H1 (cell line): ENCODE measurements around the gene PID1. TPM values are rescaled to one million over a fixed set of nuclear protein-coding genes. Genes with fewer than 3 reads are reported as not detected.

Experiments used
- CTCF ChIA-PET: fragments of 300-600 bp; sonication (Branson Sonifier 250); formaldehyde crosslinking; loops from one replicate; lab custom pipeline; 2021; ENCODE audit not compliant: partially characterized antibody; lab: Charles Lee
- POLR2A ChIA-PET: fragments of 300-600 bp; sonication (Branson Sonifier 250); formaldehyde crosslinking; loops from one replicate; lab custom pipeline; 2021; ENCODE audit warnings: inconsistent platforms; ENCODE audit not compliant: partially characterized antibody; lab: Charles Lee
- DNase-seq, 2 experiments: peaks; one replicate each; pipeline versions ENCODE4 v3.0.0 to v3.0.0-alpha.2; 2010 to 2022; ENCODE audit warnings: low spot score in 2 of 2, low read depth in 1 of 2, mixed read lengths in 1 of 2
- FAIRE-seq: peaks from 2 replicates; lab custom pipeline; 2011; peaks lifted over from hg19 to GRCh38; lab: Jason Lieb, UNC
- H2AFZ ChIP-seq: 2 replicates; pipeline ENCODE4 v1.8.1; 2012; ENCODE audit warnings: low read length, inconsistent platforms
- H2AK5ac ChIP-seq: 2 replicates; pipeline ENCODE4 v1.6.1; 2013; ENCODE audit warnings: low read depth, low read length
- H2BK120ac ChIP-seq: replicated peaks from 2 replicates; pipeline ENCODE3; 2013; ENCODE audit warnings: low read depth, low read length, inconsistent platforms
- H2BK12ac ChIP-seq: 2 replicates; pipeline ENCODE4 v1.6.1; 2013; ENCODE audit warnings: low read depth, low read length
- H2BK15ac ChIP-seq: 2 replicates; pipeline ENCODE4 v1.6.1; 2013; ENCODE audit warnings: low read length
- H2BK20ac ChIP-seq: 2 replicates; pipeline ENCODE4 v1.6.1; 2013; ENCODE audit warnings: low read length
- H2BK5ac ChIP-seq: 2 replicates; pipeline ENCODE4 v1.6.1; 2013; ENCODE audit warnings: low read depth, low read length
- H3K14ac ChIP-seq: 2 replicates; pipeline ENCODE4 v1.6.1; 2013; ENCODE audit warnings: inconsistent platforms; ENCODE audit not compliant: insufficient read length
- H3K18ac ChIP-seq: 2 replicates; pipeline ENCODE4 v1.6.1; 2013; ENCODE audit warnings: low read length; ENCODE audit errors: extremely low read depth
- H3K23ac ChIP-seq: 2 replicates; pipeline ENCODE4 v1.6.1; 2013; ENCODE audit warnings: inconsistent platforms; ENCODE audit not compliant: insufficient read length
- H3K23me2 ChIP-seq: 2 replicates; pipeline ENCODE4 v1.6.1; 2013; ENCODE audit warnings: low read depth, low read length
- H3K27ac ChIP-seq: 2 replicates; pipeline ENCODE4 v1.6.1; 2011; ENCODE audit warnings: low read depth, low read length, inconsistent platforms
- H3K27me3 ChIP-seq, 4 experiments: replicated peaks in 1 of 4; 1 replicate in 1 of 4; 2 replicates in 3 of 4; pipeline versions ENCODE4 v1.6.1 to v1.8.1; 2011 to 2013; ENCODE audit warnings: low read length in 3 of 4, mild to moderate bottlenecking in 3 of 4, inconsistent platforms in 2 of 4, mixed read lengths in 2 of 4, moderate library complexity in 1 of 4; ENCODE audit not compliant: control insufficient read depth in 3 of 4, insufficient read depth in 3 of 4; ENCODE audit errors: extremely low read depth in 1 of 4
- H3K36me3 ChIP-seq, 4 experiments: 2 replicates each; pipeline versions ENCODE4 v1.6.1 to v1.8.1; 2011 to 2013; ENCODE audit warnings: mild to moderate bottlenecking in 4 of 4, low read length in 3 of 4, moderate library complexity in 2 of 4, control low read depth in 1 of 4, inconsistent platforms in 1 of 4; ENCODE audit not compliant: insufficient read depth in 4 of 4, control insufficient read depth in 2 of 4
- H3K4ac ChIP-seq: replicated peaks from 2 replicates; pipeline ENCODE3; 2013; ENCODE audit warnings: low read length, low read depth, mixed read lengths, inconsistent platforms; ENCODE audit not compliant: insufficient read length
- H3K4me1 ChIP-seq, 4 experiments: replicated peaks in 1 of 4; 1 replicate in 1 of 4; 2 replicates in 3 of 4; pipeline versions ENCODE4 v1.6.1 to v1.8.1; 2011 to 2013; ENCODE audit warnings: low read length in 3 of 4, inconsistent platforms in 2 of 4, mixed read lengths in 1 of 4; ENCODE audit not compliant: insufficient read depth in 4 of 4, control insufficient read depth in 3 of 4
- H3K4me2 ChIP-seq, 2 experiments: 2 replicates each; pipeline versions ENCODE4 v1.6.1 to v1.8.1; 2011 to 2013; ENCODE audit warnings: low read depth in 2 of 2, low read length in 2 of 2, control low read depth in 1 of 2, inconsistent platforms in 1 of 2, mild to moderate bottlenecking in 1 of 2; ENCODE audit not compliant: insufficient read depth in 1 of 2
- H3K4me3 ChIP-seq, 4 experiments: fragments of 200-600, 300-600 bp in 1 of 4; sonication (generic), shearing (Covaris generic), sonication (Bioruptor Twin) in 1 of 4; 2 replicates each; pipeline versions ENCODE4 v1.5.1 to v1.8.1; 2011 to 2016; ENCODE audit warnings: low read length in 4 of 4, low read depth in 3 of 4, control low read depth in 2 of 4, inconsistent platforms in 2 of 4, mild to moderate bottlenecking in 2 of 4, mixed read lengths in 1 of 4, moderate library complexity in 1 of 4; ENCODE audit not compliant: insufficient read depth in 2 of 4; ENCODE audit errors: extremely low read depth in 1 of 4
- H3K56ac ChIP-seq: replicated peaks from 2 replicates; pipeline ENCODE3; 2013; ENCODE audit warnings: low read depth, mild to moderate bottlenecking, mixed read lengths, low read length, inconsistent platforms; ENCODE audit not compliant: insufficient read length
- H3K79me1 ChIP-seq: 2 replicates; pipeline ENCODE4 v1.6.1; 2013; ENCODE audit warnings: low read depth, low read length, control low read depth
- H3K79me2 ChIP-seq, 2 experiments: 2 replicates each; pipeline versions ENCODE4 v1.6.1 to v1.8.1; 2012 to 2013; ENCODE audit warnings: low read length in 2 of 2, mild to moderate bottlenecking in 2 of 2, inconsistent platforms in 1 of 2; ENCODE audit not compliant: insufficient read depth in 2 of 2, control insufficient read depth in 1 of 2
- H3K9ac ChIP-seq, 4 experiments: replicated peaks in 1 of 4; 1 replicate in 1 of 4; 2 replicates in 3 of 4; pipeline versions ENCODE4 v1.6.1 to v1.8.1; 2011 to 2013; ENCODE audit warnings: low read depth in 3 of 4, low read length in 3 of 4, control low read depth in 2 of 4, mild to moderate bottlenecking in 2 of 4, moderate library complexity in 2 of 4, inconsistent platforms in 1 of 4; ENCODE audit errors: extremely low read depth in 1 of 4
- H3K9me3 ChIP-seq, 2 experiments: 2 replicates each; pipeline versions ENCODE4 v1.6.1 to v1.8.1; 2012 to 2013; ENCODE audit warnings: mild to moderate bottlenecking in 2 of 2, moderate library complexity in 2 of 2, control low read depth in 1 of 2, inconsistent platforms in 1 of 2, low read depth in 1 of 2, low read length in 1 of 2, mixed read lengths in 1 of 2; ENCODE audit not compliant: insufficient read depth in 2 of 2
- H4K20me1 ChIP-seq, 2 experiments: replicated peaks in 1 of 2; 2 replicates each; pipeline versions ENCODE3 to v1.8.1; 2011 to 2013; ENCODE audit warnings: inconsistent platforms in 2 of 2, low read length in 2 of 2, mild to moderate bottlenecking in 1 of 2; ENCODE audit not compliant: insufficient read depth in 2 of 2, control insufficient read depth in 1 of 2
- H4K5ac ChIP-seq: 2 replicates; pipeline ENCODE4 v1.6.1; 2013; ENCODE audit warnings: low read length, low read depth, mixed read lengths, inconsistent platforms; ENCODE audit not compliant: insufficient read length
- H4K8ac ChIP-seq: 2 replicates; pipeline ENCODE4 v1.8.0; 2013; ENCODE audit warnings: mild to moderate bottlenecking, moderate library complexity, low read length, inconsistent platforms; ENCODE audit not compliant: insufficient read depth; ENCODE audit errors: extremely low read depth
- H4K91ac ChIP-seq: replicated peaks from 2 replicates; pipeline ENCODE3; 2013; ENCODE audit warnings: low read length, mixed read lengths, inconsistent platforms; ENCODE audit not compliant: insufficient read length
- EP300 ChIP-seq, 2 experiments: IDR thresholded peaks; 1 replicate in 1 of 2; 2 replicates in 1 of 2; pipeline ENCODE4 v1.6.1; 2011 to 2012; ENCODE audit warnings: low read depth in 2 of 2, low read length in 2 of 2, mild to moderate bottlenecking in 2 of 2, borderline replicate concordance in 1 of 2, inconsistent platforms in 1 of 2, moderate library complexity in 1 of 2
- EZH2 ChIP-seq: fragments of 200-600 bp; sonication (generic); IDR thresholded peaks from 2 replicates; pipeline ENCODE4 v1.7.1; 2012; ENCODE audit warnings: low read depth, mild to moderate bottlenecking, moderate library complexity, low read length, inconsistent platforms; ENCODE audit not compliant: severe bottlenecking
- FOSL1 ChIP-seq: IDR thresholded peaks from 2 replicates; pipeline ENCODE4 v1.6.1; 2011; ENCODE audit warnings: mild to moderate bottlenecking, low read depth, low read length, moderate library complexity; ENCODE audit not compliant: insufficient read depth
- KDM5A ChIP-seq: fragments of 200-600 bp; IDR thresholded peaks from 2 replicates; pipeline ENCODE4 v1.7.1; 2012; ENCODE audit warnings: mild to moderate bottlenecking, low read length, inconsistent platforms, mixed read lengths
- SIRT6 ChIP-seq: IDR thresholded peaks from one replicate; pipeline ENCODE4 v1.7.1; 2012; ENCODE audit warnings: low read length, inconsistent platforms
- SP1 ChIP-seq: IDR thresholded peaks from 2 replicates; pipeline ENCODE4 v1.6.1; 2011; ENCODE audit warnings: low read depth, low read length
- polyA plus RNA-seq, 7 experiments: library from polyadenylated mRNA; depleted of rRNA in 3 of 7; stranded (reverse) in 5 of 7; unstranded in 2 of 7; fragments of >200 nt in 5 of 7; fragments of 200-250 nt in 2 of 7; gene quantifications; 1 replicate in 5 of 7; 2 replicates in 1 of 7; 4 replicates in 1 of 7; pipeline versions ENCODE4 v1.2.1 to v1.2.3, GENCODE V29; 2011 to 2013; ENCODE audit warnings: missing spikeins in 2 of 7, mixed read lengths in 2 of 7
- total RNA-seq: library from RNA; stranded (reverse); fragmentation: NEBNext Ultra II Directional; extraction: Animal tissue kit (Norgen Biotek cat#: 25700); gene quantifications from 2 replicates; pipeline ENCODE4 v1.2.1, GENCODE V29; 2021

PID1 gene
- total and polyA plus RNA-seq, 2 of the 8 experiments (the other 6 are each of a cell fraction or from before 2014, with no cell fraction given): 1.5 to 3.3 TPM

DNA sequence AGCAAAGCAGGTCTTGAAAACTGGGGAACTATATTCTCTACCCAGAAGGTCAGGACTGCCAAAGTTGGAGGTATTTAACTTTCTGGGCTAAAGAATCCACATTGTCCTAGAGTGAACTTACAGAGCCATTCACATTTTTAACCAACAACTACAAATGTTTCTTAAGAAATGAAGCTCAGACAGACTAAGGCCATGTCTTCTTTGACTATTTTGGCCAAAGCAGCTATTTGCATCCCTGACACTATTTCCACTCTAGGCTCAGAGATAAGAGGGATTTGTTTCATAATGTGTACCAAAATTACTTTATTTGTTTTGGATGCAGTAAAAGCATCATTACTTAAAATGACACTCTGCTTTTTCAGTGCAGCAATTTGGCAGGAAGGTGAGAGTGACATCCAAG, 18.1 kb downstream of the PID1 start:
- H3K4me1 ChIP-seq: peaks cover 0 to 3% (median 1%) of the 10 kb centered on the region in 4 experiments; a peak in 4 of 7 replicates
- TF ChIP-seq FOSL1: no peak
- no peak for TF ChIP-seq SIRT6
- no peak for TF ChIP-seq EP300 (IDR thresholded peaks at IDR 0.05; ENCODE audit: borderline replicate concordance in 1 of 2, low read depth in 2 of 2, low read length in 2 of 2)
- no peak for TF ChIP-seq EZH2
- no peak for TF ChIP-seq SP1
- no peak for TF ChIP-seq KDM5A

More for the DNA sequence above, 18.1 kb downstream of the PID1 start:
- Histone ChIP-seq H3K56ac (no peak overlapping the region), H2BK20ac (no peak overlapping the region), H3K18ac (no peak overlapping the region), H3K4ac (no peak overlapping the region), H2BK15ac (no peak overlapping the region), H3K9ac (no peak overlapping the region), H2BK120ac (no peak overlapping the region), H3K36me3 (no peaks in the 10 kb centered on the region), H3K79me1 (no peaks in the 10 kb centered on the region), H4K5ac (no peak overlapping the region), H4K8ac (no peak overlapping the region), H3K23me2 (no peaks in the 10 kb centered on the region), H4K91ac (no peak overlapping the region), H2AK5ac (no peak overlapping the region), H2BK5ac (no peak overlapping the region), H3K14ac (no peak overlapping the region), H3K9me3 (no peaks in the 10 kb centered on the region), H3K79me2 (no peaks in the 10 kb centered on the region), H2BK12ac (no peak overlapping the region), H3K27ac (no peak overlapping the region), H3K27me3 (no peaks in the 10 kb centered on the region), H3K23ac (no peak overlapping the region), H3K4me3 (no peak overlapping the region), H2AFZ (no peak overlapping the region), H3K4me2 (no peak overlapping the region), H4K20me1 (no peaks in the 10 kb centered on the region)
- DNase-seq (no peak), FAIRE-seq (no peak)
- ChIA-PET POLR2A (no interaction called here), CTCF (interaction anchor here (0.7 to 2.2 kb wide), 4 partner anchors 14 to 56 kb away, joined by 3 to 12 read pairs (median 5); no protein-coding TSS in a partner anchor)
